Amygdala (tissue), 56 donors: ENCODE data around the gene CAMTA1.

Experiments
- DNase-seq, 56 donors: peaks; one replicate each; lab custom pipeline; 2025; lab: John Stamatoyannopoulos, UW

Gene CAMTA1

GRCh38 chr1:6988796-6989195 lies 203.5 kb downstream of the CAMTA1 start:
- DNase-seq = no peak

- no peak for DNase-seq
Measured at GRCh38 chr1:6989212-6990159, 204.2 kb downstream of the CAMTA1 start.

- DNase-seq = no peak
Measured at GRCh38 chr1:6991266-6991665, 206.0 kb downstream of the CAMTA1 start.

GRCh38 chr1:6995789-6996188 lies 210.5 kb downstream of the CAMTA1 start:
- no peak for DNase-seq

GRCh38 chr1:6996371-6996770 lies 211.1 kb downstream of the CAMTA1 start:
- no peak for DNase-seq

DNA sequence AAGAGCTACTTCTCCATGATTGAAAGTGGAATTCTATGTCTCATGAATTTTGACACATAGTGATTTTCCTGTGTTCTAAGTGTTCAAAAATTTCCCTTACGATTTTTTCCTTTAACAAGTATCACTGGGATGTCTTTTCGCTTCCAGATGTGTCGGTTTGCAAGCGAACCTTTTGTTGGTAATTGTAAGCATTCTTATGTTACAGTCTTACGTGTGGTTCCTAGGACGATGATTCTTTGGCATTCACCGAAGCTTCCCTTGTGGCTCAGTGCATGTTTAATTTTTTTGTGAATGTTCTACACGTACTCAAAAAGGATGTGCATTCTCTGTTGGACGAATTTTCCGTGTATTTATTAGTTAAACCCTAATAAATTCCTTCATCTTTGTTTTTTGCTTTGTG lies 211.6 kb downstream of the CAMTA1 start:
- DNase-seq = no peak

DNA sequence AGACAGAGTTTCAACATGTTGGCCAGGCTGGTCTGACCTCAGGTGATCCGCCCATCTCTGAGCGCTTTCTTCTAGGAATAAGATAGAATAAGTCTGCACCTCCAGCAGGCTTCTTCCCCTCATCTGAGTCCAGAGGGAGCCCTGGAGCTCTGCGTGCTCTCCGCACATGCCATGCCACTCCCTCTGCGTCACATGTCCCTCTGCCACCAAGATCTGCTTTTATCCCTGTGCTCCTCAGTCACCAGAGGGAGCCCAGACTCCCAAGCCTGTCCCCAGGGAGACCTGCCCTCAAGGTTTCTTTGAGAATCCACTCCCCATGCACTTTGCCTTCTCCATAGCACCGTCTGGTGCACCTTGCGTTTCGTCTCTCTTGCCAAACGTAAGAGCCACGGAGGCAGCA lies 213.0 kb downstream of the CAMTA1 start:
- no peak for DNase-seq

DNA sequence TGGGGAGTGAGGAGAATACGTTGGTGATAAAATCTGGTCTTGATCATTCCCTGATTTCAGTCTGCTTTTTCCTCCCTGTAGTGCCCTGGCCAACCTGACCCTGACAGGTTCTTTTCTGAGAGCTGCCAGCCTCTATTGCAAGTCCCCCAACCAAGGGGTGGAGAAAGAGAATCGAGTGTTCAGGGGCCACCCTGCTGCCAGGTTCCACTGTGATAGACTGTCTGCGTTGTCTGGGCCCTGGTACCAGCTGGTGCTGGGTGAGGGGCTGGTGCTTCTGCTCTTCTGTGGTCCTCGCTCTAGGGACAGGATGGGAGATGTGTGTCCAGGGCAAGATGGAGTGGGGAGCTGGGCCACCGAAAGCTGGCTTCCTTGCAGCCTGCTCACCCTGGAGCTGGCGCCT lies 214.6 kb downstream of the CAMTA1 start:
- no peak for DNase-seq

GRCh38 chr1:7000720-7001119 lies 215.5 kb downstream of the CAMTA1 start:
- no peak for DNase-seq

DNA sequence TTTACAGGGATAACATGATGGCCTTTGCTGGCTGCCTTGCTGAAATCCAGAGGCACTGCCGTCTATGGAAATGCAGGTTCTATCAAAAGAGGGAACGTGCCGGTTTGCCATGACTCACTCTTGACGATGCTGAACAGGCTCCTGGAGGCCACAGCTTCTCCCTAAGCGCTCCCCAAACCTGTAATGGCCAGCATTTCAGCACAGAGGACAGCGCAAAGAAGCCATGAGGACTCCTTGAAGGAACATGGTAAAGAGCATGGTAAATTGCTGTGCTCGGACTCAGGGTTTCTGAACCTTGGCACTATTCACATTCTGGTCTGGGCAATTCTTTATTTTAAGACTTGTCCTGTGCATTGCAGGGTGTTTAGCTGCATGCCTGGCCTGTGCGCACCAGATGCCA lies 217.5 kb downstream of the CAMTA1 start:
- DNase-seq = no peak

DNA sequence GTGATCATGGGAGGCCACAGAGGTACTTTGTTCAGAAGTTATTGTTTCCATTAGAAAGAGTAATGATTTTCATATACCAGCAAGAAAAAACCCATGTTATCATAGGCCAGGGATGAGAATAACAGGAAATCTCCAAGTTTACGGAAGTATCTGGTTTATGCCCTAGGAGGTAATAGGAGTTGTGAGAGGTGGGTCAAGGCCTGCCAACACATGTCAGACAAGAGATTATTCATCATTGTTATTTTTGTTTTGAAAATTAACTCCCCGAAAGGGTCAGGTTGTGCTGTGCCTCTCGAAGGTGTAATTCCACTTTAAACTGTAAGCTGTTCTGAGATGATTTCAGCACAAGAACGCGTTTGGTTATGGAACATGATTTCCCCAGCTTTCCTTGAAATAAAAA lies 218.4 kb downstream of the CAMTA1 start:
- DNase-seq = no peak

- no peak for DNase-seq
Measured at GRCh38 chr1:7004181-7004580, 218.9 kb downstream of the CAMTA1 start.

GRCh38 chr1:7005762-7006161 lies 220.5 kb downstream of the CAMTA1 start:
- DNase-seq = no peak

DNA sequence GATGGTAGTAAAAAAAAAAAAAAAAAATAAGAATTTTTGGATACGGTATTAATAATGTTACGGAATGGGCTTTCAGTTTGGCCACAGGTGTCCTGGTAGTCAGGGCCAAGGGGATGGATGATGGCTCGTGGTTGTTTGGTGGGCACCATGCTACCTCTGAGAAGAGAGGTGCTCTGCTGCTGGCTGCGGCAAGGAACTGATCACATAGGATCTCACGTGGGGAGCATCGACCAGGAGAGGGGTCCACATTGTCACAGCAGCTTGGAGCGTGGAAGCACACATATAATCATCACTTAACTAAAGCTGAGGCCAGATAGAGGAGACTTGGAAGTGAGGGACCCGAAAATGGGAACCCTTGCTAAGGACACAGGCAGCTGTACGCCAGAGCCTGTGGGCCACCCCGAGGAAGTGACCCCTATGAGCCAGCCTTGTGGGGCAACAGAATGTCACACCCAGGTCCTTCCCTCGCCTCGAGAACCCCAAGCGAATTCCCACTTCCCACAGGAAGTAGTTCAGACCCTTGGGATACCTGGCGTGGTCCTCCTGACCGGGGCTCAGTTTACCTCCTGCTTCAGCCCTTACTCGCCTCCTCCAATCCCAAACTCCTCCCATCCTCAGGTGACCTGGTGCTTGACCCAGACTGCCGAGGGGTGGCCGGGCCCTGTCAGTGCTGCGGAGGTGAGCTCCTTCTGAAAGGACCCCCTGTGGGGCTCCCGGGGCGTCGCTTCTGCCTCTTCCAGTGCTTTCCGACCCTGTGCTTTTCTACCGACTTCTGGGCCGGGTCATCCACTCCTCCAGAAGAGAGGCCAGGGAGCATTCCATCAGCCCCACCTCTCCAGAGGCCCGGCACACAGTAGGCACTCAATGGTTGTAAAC lies 222.0 kb downstream of the CAMTA1 start:
- no peak for DNase-seq

DNA sequence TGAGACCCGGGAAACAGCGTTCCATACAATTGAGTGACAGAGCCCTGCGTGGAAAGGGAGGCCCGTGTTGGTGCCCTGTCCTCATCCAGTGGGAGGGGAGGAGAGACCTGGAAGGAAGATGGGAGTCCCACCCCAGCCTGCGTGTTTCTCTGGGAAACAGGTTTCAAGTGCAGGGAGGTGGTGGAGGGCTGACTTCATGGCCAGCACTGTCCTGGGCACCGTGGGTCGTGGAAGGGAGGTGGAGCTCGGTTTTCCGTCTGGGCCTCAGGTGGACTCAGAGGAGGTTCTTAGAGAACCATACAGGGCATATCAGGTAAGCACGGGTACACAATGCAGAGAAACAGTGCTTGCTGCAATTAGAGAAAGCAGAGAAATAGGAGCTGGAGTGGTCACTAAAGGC lies 222.6 kb downstream of the CAMTA1 start:
- no peak for DNase-seq

GRCh38 chr1:7008331-7008730 lies 223.1 kb downstream of the CAMTA1 start:
- DNase-seq = no peak

DNA sequence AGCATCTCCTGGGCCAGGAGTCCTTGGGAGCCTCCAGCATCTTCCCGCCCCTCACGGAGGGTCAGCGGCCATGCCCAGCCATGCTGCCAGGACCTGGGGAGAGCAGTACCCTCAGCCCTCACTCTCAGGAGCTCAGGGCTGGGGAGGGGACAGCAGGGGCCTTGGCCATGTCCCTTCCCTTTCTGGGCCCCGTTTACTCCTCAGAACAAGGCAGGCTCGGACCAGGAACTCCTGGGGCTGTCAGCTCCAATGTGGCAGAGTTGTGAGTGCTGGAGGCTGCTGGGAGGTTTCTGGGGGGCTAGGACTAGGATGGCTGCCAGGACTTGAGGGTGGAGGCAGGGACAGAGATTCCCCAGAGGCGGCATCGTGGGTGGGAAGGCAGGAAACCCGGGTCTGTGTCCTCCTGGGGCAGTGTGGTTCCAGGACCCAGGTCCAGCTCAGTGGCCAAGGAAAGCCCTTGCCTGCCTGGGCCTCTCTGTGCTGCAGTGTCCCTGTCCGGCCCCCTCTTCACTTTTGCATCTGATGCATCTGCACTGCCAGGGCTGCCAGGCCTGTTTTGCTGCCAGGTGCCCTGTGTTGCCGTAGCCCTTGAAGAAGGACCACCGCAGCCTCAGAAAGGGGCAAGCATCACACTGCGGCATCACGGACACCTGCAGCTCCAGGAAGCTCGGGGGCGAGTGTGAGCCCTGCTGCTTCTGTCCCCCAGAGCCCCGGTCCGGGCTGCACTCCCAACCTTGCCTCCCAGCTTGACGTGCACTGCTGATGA lies 223.9 kb downstream of the CAMTA1 start:
- no peak for DNase-seq

GRCh38 chr1:7009741-7010525 lies 224.7 kb downstream of the CAMTA1 start:
- DNase-seq = no peak

DNA sequence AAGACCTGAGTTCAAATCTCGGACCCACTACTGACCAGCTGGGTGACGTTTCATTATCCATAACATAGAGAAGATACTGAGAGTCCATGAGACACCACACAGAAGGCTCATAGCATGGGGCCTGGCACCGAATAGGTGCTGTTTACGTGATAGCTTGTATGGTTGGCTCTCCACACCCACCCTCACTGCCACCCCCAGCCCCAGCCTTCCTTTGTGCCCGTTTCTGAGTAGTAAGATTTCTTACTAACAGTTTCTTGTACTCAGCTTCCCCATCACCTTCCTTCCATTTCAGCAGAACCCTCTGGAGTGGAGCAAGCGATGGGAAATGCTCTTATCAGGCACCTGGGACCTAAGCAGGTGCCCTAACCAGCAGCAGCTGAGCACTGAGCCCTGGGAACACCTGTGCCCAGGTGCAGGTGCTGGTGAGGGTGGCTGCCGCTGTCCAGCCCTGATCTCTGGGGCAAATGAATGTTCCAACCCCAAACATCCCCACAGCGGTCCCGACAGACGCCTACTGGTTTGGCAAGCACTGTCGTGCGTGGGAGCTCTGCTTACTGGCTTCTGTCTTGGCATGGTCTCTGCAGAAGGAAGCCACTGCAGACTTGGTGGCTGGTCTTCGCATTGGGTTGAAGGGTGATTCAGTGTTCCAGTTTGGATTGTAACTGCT lies 225.4 kb downstream of the CAMTA1 start:
- no peak for DNase-seq
